Measurements from ENCODE around the gene ARSB. TPM values are rescaled to one million over a fixed set of nuclear protein-coding genes. Genes with fewer than 3 reads are reported as not detected.

Gene ARSB
- total RNA-seq, 1 experiment from 2014 or later: 19.4 TPM

DNA sequence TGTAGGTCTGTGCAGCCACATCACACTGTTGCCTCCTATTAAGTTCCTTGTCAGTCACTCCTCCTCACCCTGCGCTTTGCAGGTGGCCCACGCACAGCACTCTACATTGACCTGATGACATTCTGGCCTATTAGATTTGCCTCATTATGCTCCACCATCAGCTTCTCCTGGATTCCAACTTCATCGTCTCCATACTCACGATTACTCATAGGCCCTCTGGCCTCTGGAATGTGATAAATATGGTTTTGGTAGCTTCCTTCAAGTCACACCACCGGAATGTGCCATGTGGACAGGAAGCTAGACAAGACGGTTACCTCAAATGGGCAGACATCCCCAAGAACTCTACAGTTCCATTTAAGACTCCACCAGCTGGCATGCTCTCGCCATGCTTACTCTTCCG lies 178.6 kb downstream of the ARSB start:
- DNase-seq (ENCODE audit: low read depth): peak; percentile 98

DNA sequence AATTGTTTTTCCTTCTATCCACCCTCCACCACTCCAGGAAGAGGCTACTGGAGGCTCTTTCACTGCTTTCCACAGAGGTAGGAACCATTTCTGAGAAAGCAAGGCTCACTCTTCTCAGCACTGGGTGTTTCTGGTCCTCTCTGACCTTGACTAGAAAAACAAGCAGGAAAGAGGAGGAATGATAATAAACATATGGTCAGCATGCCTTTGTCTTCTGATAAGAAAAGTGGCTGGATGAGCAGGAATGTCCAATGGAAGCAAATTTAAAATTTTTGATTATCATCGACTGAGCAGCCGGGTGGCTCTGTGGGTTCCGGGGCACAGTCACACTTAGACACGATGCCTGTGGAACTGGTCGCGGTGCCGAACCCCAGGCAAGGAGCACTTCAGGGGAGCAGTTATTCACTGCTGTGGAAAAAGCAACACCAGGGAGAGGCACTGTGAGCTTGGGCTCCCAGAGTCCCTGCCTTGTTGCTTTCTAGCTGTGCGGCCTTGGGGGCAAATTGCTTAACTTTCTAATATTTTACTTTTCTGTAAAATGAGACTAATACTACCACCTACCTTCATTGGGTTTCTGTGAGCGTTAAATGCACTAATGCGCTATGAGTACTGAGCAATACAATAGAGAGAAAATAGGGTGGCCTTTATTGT lies 179.5 kb downstream of the ARSB start:
- no peak for DNase-seq (ENCODE audit: low read depth)

DNA sequence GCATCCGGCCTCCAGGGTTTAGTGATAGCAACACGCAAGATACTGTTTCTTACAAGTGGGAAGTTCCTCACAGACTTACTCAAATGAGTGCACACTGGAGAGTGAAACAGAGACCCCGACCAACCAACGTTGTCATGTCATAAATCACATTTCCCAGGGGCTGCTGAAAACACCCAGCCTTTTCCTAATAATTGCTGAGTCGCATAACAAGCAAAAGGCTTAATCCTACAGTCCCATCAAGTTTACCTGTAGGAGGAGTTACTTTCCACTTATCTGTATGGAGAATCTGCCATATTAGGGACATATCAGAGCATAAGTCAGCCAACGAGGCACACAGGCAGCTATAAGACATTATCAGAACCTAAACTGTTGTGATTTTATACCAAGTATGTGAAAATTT lies 180.1 kb downstream of the ARSB start:
- no peak for DNase-seq (ENCODE audit: low read depth)

DNA sequence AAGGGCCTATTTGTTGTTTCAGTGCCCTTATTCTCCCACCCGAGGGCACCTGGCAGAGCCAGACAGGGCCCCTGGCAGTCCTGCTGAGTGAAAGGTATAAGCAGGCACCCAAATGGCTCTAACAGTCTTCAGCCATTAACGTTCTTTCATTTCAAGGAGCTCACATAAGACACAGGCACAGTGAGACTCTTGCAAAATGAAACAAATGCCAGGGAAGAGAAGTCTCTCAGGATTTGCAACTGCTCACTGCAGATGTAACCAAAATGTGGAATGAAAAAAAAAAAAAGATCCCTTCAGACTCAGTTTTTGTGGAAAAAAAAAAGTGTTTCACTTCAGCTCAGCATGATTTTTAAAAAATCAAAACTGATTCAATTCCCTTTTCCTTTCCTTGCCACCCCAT lies 181.2 kb downstream of the ARSB start:
- no peak for DNase-seq (ENCODE audit: low read depth)

DNA sequence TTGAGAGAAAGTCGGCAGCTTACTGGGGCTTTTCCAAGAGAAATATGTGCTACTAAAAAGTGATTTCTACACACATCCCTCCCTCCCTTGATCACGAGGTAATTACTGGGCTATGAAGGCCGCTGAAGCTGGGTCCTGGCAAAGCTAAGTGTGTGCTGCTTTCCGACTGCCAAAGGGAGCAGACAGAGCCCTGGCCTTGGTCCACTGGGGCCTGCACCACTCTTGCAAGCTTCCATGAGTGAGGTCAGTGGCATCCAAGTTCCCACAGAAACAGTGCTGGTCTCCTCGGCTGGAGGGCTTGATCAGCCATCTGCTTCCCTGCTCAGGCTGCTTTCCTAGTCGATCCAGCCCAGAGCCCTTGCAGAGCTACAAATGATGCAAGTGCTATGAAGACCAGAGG lies 181.8 kb downstream of the ARSB start:
- no peak for DNase-seq (ENCODE audit: low read depth)

GRCh38 chr5:78801413-78801812 lies 183.7 kb downstream of the ARSB start:
- no peak for DNase-seq (ENCODE audit: low read depth)

GRCh38 chr5:78799266-78800017 lies 185.7 kb downstream of the ARSB start:
- DNase-seq (ENCODE audit: low read depth): peak; percentile 85

- DNase-seq (ENCODE audit: low read depth): no peak
Observed at GRCh38 chr5:78798673-78799029, 186.5 kb downstream of the ARSB start.

- DNase-seq (ENCODE audit: low read depth): peak; percentile 84
Observed at GRCh38 chr5:78797936-78798672, 187.0 kb downstream of the ARSB start.

GRCh38 chr5:78795757-78796156 lies 189.4 kb downstream of the ARSB start:
- peak; percentile 51 for DNase-seq (ENCODE audit: low read depth)

GRCh38 chr5:78794693-78795215 lies 190.4 kb downstream of the ARSB start:
- DNase-seq (ENCODE audit: low read depth): no peak

GRCh38 chr5:78793907-78794662 lies 191.0 kb downstream of the ARSB start:
- DNase-seq (ENCODE audit: low read depth): no peak

DNA sequence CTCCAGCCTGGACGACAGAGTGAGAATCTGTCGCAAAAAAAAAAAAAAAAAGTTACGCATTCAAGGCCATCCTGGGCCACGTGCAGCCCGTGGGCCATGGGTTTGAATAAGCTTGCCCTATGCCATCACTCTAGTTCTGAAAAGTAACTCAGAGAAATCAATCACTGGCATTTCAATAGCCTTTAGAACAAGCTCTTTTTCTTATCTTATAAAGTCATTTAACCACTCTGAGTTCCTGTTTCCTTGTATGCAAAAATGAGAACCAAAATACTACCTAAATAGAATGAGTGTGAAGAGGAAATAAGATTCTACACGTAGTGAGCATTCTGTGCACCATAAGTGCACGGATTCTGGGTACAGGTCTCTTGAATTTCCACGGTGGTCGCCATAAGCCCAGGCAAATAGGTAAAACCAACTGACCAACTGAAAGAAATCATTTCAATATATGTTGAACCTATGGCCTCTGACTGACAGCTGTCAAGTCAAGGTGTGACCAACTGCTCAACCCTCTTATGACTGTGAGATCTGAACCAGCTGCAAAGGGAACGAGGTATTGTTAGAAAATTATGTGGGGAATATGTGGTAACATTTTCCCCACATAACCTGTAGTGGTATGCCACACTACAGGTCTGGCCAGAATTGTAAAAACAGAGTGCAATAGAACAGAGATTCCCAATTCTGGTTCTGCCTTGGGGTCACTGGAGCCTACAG lies 192.6 kb downstream of the ARSB start:
- DNase-seq (ENCODE audit: low read depth): no peak

- no peak for DNase-seq (ENCODE audit: low read depth)
Observed at GRCh38 chr5:78791501-78792100, 193.5 kb downstream of the ARSB start.

DNA sequence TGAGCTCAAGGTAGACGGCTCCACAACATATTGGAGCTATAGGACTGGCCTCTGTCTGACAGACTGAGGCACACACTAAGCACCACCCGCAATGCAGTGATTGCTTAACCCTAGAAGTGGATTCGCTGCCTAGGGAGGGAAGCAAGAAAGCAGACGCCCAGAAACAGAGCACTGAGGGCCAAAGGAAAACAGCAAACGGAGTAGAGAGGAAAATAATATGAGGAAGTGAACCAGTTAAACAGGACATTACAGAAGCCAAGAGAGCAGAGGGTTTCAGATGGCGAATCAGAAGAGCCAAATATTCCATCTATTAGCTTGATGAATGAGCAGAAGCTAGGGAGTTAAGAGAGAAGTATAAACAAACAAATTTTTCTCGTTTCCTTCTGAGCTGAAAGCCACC lies 197.3 kb downstream of the ARSB start:
- DNase-seq (ENCODE audit: low read depth): no peak

GRCh38 chr5:78785454-78785853 lies 199.7 kb downstream of the ARSB start:
- DNase-seq (ENCODE audit: low read depth): no peak

- DNase-seq (ENCODE audit: low read depth): no peak
Observed at GRCh38 chr5:78783434-78784130, 201.5 kb downstream of the ARSB start.

- no peak for DNase-seq (ENCODE audit: low read depth)
Observed at GRCh38 chr5:78782728-78783127, 202.4 kb downstream of the ARSB start.

GRCh38 chr5:78781611-78782286 lies 203.4 kb downstream of the ARSB start:
- no peak for DNase-seq (ENCODE audit: low read depth)

All from M059J (cell line).